HG03432 (cell line): Measurements from ENCODE around the gene FGFR2.

Experiments used
- ATAC-seq: cut with Tn5 transposase; IDR thresholded peaks from one replicate; pipeline ENCODE4 v1.9.1; 2021; ENCODE audit warnings: mild to moderate bottlenecking, moderate library complexity; ENCODE audit not compliant: unreplicated experiment

FGFR2 gene

GRCh38 chr10:121459279-121459621 lies 139.0 kb downstream of the FGFR2 start:
- no peak for ATAC-seq

- ATAC-seq = no peak
Observed at GRCh38 chr10:121457729-121458128, 140.5 kb downstream of the FGFR2 start.

GRCh38 chr10:121455377-121455776 lies 142.9 kb downstream of the FGFR2 start:
- ATAC-seq = no peak

GRCh38 chr10:121454781-121455180 lies 143.5 kb downstream of the FGFR2 start:
- ATAC-seq = no peak

- no peak for ATAC-seq
Observed at GRCh38 chr10:121453160-121453559, 145.1 kb downstream of the FGFR2 start.

- no peak for ATAC-seq
Observed at GRCh38 chr10:121452581-121452980, 145.7 kb downstream of the FGFR2 start.

GRCh38 chr10:121450247-121450646 lies 148.0 kb downstream of the FGFR2 start:
- no peak for ATAC-seq

- ATAC-seq = peak; percentile 37
Observed at GRCh38 chr10:121449482-121449924, 148.7 kb downstream of the FGFR2 start.

GRCh38 chr10:121448766-121449421 lies 149.3 kb downstream of the FGFR2 start:
- ATAC-seq = peak; percentile 98

GRCh38 chr10:121444520-121445165 lies 153.6 kb downstream of the FGFR2 start:
- ATAC-seq = no peak

GRCh38 chr10:121442086-121442935 lies 155.9 kb downstream of the FGFR2 start:
- no peak for ATAC-seq

GRCh38 chr10:121440461-121440860 lies 157.8 kb downstream of the FGFR2 start:
- no peak for ATAC-seq

GRCh38 chr10:121438333-121438732 lies 159.9 kb downstream of the FGFR2 start:
- ATAC-seq = no peak

GRCh38 chr10:121437596-121437995 lies 160.6 kb downstream of the FGFR2 start:
- no peak for ATAC-seq

GRCh38 chr10:121436630-121437341 lies 161.5 kb downstream of the FGFR2 start:
- ATAC-seq = no peak

- no peak for ATAC-seq
Observed at GRCh38 chr10:121436281-121436629, 162.0 kb downstream of the FGFR2 start.

GRCh38 chr10:121435099-121435875 lies 163.0 kb downstream of the FGFR2 start:
- ATAC-seq = no peak

GRCh38 chr10:121433965-121434364 lies 164.3 kb downstream of the FGFR2 start:
- no peak for ATAC-seq

GRCh38 chr10:121428867-121429266 lies 169.4 kb downstream of the FGFR2 start:
- no peak for ATAC-seq
